A673 (cell line): ENCODE results near the gene ACP4. TPM values are rescaled to one million over a fixed set of nuclear protein-coding genes. Genes with fewer than 3 reads are reported as not detected.

Source experiments
- BruUV-seq: library from RNA; stranded (reverse); fragments of 400-500 nt; replicated peaks from 2 replicates; lab custom pipeline; 2021; lab: Mats Ljungman, UMichigan
- CTCF ChIA-PET: fragments of 300-600 bp; sonication (Branson Sonifier 250); formaldehyde crosslinking; loops from one replicate; lab custom pipeline; 2022; ENCODE audit warnings: antibody characterized with exemption; lab: Charles Lee
- POLR2A ChIA-PET: fragments of 300-600 bp; sonication (Branson Sonifier 250); formaldehyde crosslinking; loops from one replicate; lab custom pipeline; 2022; ENCODE audit warnings: antibody characterized with exemption; ENCODE audit not compliant: low non-redundant PET; lab: Charles Lee
- DNase-seq: peaks from one replicate; pipeline ENCODE4 v3.0.0-alpha.2; 2015; ENCODE audit warnings: low spot score
- H3K27ac ChIP-seq: fragments of 200-600 bp; sonication (generic); 2 replicates; pipeline ENCODE4 v1.5.1; 2016; ENCODE audit warnings: mixed run types, low read depth, mild to moderate bottlenecking, mixed read lengths, antibody characterized with exemption, low read length; ENCODE audit not compliant: poor library complexity, severe bottlenecking
- H3K27me3 ChIP-seq: fragments of 200-600 bp; sonication (generic); replicated peaks from 2 replicates; pipeline ENCODE4 v1.6.1; 2017; ENCODE audit warnings: mixed run types, low read depth, mild to moderate bottlenecking, mixed read lengths, antibody characterized with exemption, low read length; ENCODE audit not compliant: insufficient read depth, poor library complexity
- H3K36me3 ChIP-seq: fragments of 200-600 bp; sonication (generic); 2 replicates; pipeline ENCODE4 v1.6.1; 2016; ENCODE audit warnings: mixed run types, mild to moderate bottlenecking, mixed read lengths, antibody characterized with exemption, low read length; ENCODE audit not compliant: insufficient read depth, poor library complexity, severe bottlenecking
- H3K4me1 ChIP-seq: fragments of 200-600 bp; sonication (generic); 2 replicates; pipeline ENCODE4 v1.6.1; 2017; ENCODE audit warnings: mixed run types, mild to moderate bottlenecking, mixed read lengths, antibody characterized with exemption, low read length; ENCODE audit not compliant: insufficient read depth, poor library complexity, severe bottlenecking
- H3K4me3 ChIP-seq: fragments of 200-600 bp; sonication (generic); 2 replicates; pipeline ENCODE4 v1.5.1; 2016; ENCODE audit warnings: low read depth, mixed run types, mild to moderate bottlenecking, mixed read lengths, low read length; ENCODE audit not compliant: poor library complexity, severe bottlenecking
- H3K9me3 ChIP-seq: fragments of 200-600 bp; sonication (generic); 2 replicates; pipeline ENCODE4 v1.6.1; 2016; ENCODE audit warnings: mixed run types, low read depth, mild to moderate bottlenecking, mixed read lengths, antibody characterized with exemption, low read length; ENCODE audit not compliant: poor library complexity, severe bottlenecking
- CTCF ChIP-seq: fragments of 300-800, 200-600 bp; sonication (generic); conservative IDR thresholded peaks from 2 replicates; pipeline ENCODE4 v1.5.1; 2017; ENCODE audit warnings: low read depth, mild to moderate bottlenecking, antibody characterized with exemption, low read length, moderate library complexity, mixed read lengths
- EZH2 ChIP-seq: fragments of 200-600 bp; sonication (generic); IDR thresholded peaks from 2 replicates; pipeline ENCODE4 v1.6.1; 2017; ENCODE audit warnings: borderline replicate concordance, low read depth, mild to moderate bottlenecking, mixed read lengths, antibody characterized with exemption, low read length; ENCODE audit not compliant: poor library complexity, severe bottlenecking
- intact Hi-C: fragments of 100-400 bp; cut with micrococcal nuclease; formaldehyde crosslinking; loops from one replicate; pipeline ENCODE4 v1.10.0; 2022; ENCODE audit not compliant: unreplicated experiment
- total RNA-seq: library from RNA; stranded (reverse); gene quantifications from 2 replicates; pipeline ENCODE4 v1.2.3, GENCODE V29; 2021

The ACP4 gene
- total RNA-seq, 1 experiment from 2014 or later = not detected

GRCh38 chr19:50835103-50835784, 45.0 kb downstream of the ACP4 start:
- CTCF ChIA-PET = no interaction called here
- DNase-seq = no peak

DNA sequence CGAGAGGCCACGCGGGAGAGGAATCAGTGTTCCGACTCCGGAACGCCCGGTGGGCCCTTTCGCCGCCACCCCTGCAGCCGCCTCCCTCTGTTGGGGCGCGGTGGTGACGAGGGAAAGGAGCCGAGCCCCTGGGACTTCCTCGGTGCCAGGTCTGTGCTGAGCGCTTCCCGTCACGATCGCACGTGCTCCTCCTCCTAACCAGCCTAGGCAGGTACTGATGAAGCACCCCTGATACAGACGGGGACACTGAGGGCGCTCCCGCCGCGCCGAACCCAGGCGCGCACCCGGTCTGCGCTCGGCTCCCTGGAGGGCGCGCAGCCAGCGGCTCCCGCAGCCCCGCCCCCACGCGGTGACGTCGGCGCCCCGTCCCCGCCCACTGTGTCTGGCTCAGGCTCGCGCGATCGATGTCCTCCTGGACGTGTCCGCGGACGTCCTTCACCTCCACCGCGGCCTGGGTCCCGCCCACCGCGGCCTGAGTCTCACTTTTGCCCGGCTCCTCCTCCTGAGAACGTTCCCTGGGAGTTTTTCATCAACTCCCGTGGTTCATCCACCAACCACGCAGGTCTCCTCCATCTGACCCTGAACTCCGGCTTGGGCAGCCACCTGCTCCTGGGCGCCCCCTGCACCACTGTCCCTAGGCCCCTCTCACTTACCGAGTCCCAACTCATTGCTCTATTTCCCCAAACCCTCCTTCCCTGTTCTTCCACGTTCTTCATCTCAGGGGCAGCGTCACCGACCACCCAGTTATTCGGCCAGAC, 45.7 kb downstream of the ACP4 start:
- Histone ChIP-seq H3K27ac (peak overlapping the region; percentile 17), H3K27me3 (peaks cover 3% of the 10 kb centered on the region), H3K4me3 (peak overlapping the region; percentile 61), H3K4me1 (peaks cover 3% of the 10 kb centered on the region), H3K36me3 (no peaks in the 10 kb centered on the region), H3K9me3 (no peaks in the 10 kb centered on the region)
- DNase-seq = peak; percentile 70
- TF ChIP-seq CTCF (no peak), EZH2 (no peak)
- intact Hi-C loops = no loop called here
- ChIA-PET CTCF (no interaction called here), POLR2A (no interaction called here)
- BruUV-seq = no TSS peak

More at GRCh38 chr19:50835103-50835784, 45.0 kb downstream of the ACP4 start:
- peak overlapping the region; percentile 61 for H3K4me3 ChIP-seq
- intact Hi-C loops = no loop called here
- POLR2A ChIA-PET = no interaction called here
- TF ChIP-seq EZH2 (no peak), CTCF (no peak)
- BruUV-seq = no TSS peak
- no peaks in the 10 kb centered on the region for H3K9me3 ChIP-seq
- peaks cover 3% of the 10 kb centered on the region for H3K4me1 ChIP-seq
- H3K27ac ChIP-seq = peak overlapping the region; percentile 17
- no peaks in the 10 kb centered on the region for H3K36me3 ChIP-seq
- H3K27me3 ChIP-seq = no peaks in the 10 kb centered on the region

DNA sequence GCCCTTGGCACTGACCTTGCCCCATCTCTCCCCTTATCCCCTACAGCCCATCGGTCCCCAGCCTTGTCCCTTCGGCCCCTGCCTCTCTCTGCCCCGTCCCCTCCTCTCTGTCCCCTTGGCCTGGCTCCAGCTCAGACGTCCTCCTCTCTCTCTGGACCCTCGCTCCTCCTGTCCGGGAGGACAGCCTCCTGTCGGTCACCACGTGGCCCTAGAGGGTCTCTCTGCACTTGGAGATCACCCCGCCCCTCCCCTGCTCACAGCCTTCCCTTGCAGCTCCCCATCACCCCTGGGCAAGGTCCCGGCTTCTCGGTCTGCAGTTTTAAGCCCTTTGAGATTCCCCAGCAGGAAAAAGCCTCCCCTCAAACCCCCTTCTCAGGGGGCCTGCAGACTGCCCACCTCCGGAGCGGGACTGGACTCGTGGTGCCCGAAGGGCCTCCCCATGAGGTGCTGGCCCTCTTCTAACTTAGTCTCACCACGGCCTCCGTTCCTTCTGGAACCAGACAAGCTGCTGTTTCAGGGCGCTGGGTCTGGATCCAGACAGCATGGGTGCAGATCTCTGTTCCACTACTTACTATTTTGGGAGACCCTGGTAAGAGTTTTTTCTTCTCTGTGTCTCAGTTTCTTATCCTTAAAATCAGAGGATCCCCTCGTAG, 46.5 kb downstream of the ACP4 start:
- POLR2A ChIA-PET = no interaction called here
- no peak for DNase-seq
- intact Hi-C loops = no loop called here
- no peak for TF ChIP-seq CTCF
- CTCF ChIA-PET = no interaction called here
- Histone ChIP-seq H3K36me3 (no peaks in the 10 kb centered on the region), H3K27me3 (peaks cover 5% of the 10 kb centered on the region), H3K4me3 (peak overlapping the region; percentile 61), H3K9me3 (no peaks in the 10 kb centered on the region), H3K27ac (no peak overlapping the region), H3K4me1 (peaks cover 3% of the 10 kb centered on the region)
- BruUV-seq = no TSS peak
